ENCODE data around the gene GRIK5. TPM values are rescaled to one million over a fixed set of nuclear protein-coding genes. Genes with fewer than 3 reads are reported as not detected.

GRIK5 gene
- total and polyA plus RNA-seq, 2 donors (not counting 3 experiments of a cell fraction or from before 2014, with no cell fraction given): 0.80 to 2.2 TPM

- FAIRE-seq (no peak), DNase-seq (ENCODE audit: low read depth, low spot score) (no peak)
- no peak overlapping the region for H3K4me2 ChIP-seq (ENCODE audit: insufficient read depth, low read length)
- intact Hi-C loops (cut with micrococcal nuclease): no loop called here
- H3K27me3 ChIP-seq (ENCODE audit: control insufficient read depth in 2 of 2, insufficient read depth in 2 of 2, low read length in 2 of 2): no peaks in the 10 kb centered on the region
- no peaks in the 10 kb centered on the region for H3K36me3 ChIP-seq (ENCODE audit: control insufficient read depth in 2 of 2, extremely low read depth in 1 of 2, insufficient read depth in 2 of 2, low read length in 2 of 2)
- TF ChIP-seq MYC (IDR thresholded peaks at IDR 0.05; ENCODE audit: low read depth, low read length) (no peak), POLR2AphosphoS5 (IDR thresholded peaks at IDR 0.05; ENCODE audit: insufficient read depth, low read depth, low read length) (no peak), FOS (IDR thresholded peaks at IDR 0.05; ENCODE audit: borderline replicate concordance, insufficient read depth, low read length) (no peak), GATA2 (IDR thresholded peaks at IDR 0.05; ENCODE audit: insufficient read depth, insufficient read length, low read depth, low read length) (no peak), JUN (IDR thresholded peaks at IDR 0.05; ENCODE audit: borderline replicate concordance, insufficient read depth, insufficient read length, low read depth) (no peak)
- TF ChIP-seq, protein P1, sequence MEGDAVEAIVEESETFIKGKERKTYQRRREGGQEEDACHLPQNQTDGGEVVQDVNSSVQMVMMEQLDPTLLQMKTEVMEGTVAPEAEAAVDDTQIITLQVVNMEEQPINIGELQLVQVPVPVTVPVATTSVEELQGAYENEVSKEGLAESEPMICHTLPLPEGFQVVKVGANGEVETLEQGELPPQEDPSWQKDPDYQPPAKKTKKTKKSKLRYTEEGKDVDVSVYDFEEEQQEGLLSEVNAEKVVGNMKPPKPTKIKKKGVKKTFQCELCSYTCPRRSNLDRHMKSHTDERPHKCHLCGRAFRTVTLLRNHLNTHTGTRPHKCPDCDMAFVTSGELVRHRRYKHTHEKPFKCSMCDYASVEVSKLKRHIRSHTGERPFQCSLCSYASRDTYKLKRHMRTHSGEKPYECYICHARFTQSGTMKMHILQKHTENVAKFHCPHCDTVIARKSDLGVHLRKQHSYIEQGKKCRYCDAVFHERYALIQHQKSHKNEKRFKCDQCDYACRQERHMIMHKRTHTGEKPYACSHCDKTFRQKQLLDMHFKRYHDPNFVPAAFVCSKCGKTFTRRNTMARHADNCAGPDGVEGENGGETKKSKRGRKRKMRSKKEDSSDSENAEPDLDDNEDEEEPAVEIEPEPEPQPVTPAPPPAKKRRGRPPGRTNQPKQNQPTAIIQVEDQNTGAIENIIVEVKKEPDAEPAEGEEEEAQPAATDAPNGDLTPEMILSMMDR (IDR thresholded peaks at IDR 0.05; ENCODE audit: extremely low read depth in 1 of 2, insufficient read depth in 1 of 2, low read depth in 1 of 2, low read length in 2 of 2): no peak
- TF ChIP-seq, protein P2, sequence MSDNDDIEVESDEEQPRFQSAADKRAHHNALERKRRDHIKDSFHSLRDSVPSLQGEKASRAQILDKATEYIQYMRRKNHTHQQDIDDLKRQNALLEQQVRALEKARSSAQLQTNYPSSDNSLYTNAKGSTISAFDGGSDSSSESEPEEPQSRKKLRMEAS (IDR thresholded peaks at IDR 0.05; ENCODE audit: insufficient read depth, insufficient read length): no peak
- H3K4me3 ChIP-seq (replicated peaks in 1 of 3; ENCODE audit: insufficient read depth in 1 of 3, low read depth in 1 of 3, low read length in 3 of 3): no peak overlapping the region
- H4K20me1 ChIP-seq (replicated peaks; ENCODE audit: control insufficient read depth, extremely low read depth, insufficient read depth, low read length): no peaks in the 10 kb centered on the region
- H3K4me1 ChIP-seq (ENCODE audit: control insufficient read depth, extremely low read depth, insufficient read depth, low read length): no peaks in the 10 kb centered on the region
- dilution Hi-C loops (cut with MboI; ENCODE audit: extremely low pct_ligation_motif_present, low sequenced_read_pairs): no loop called here
- no peaks in the 10 kb centered on the region for H3K79me2 ChIP-seq (ENCODE audit: control insufficient read depth, insufficient read depth, low read length)
- H3K9ac ChIP-seq (replicated peaks; ENCODE audit: extremely low read depth, insufficient read depth, low read length): no peak overlapping the region
- H3K27ac ChIP-seq (ENCODE audit: insufficient read depth, low read depth, low read length): no peak overlapping the region
- POLR2A ChIA-PET: no interaction called here
- BruUV-seq (replicated peaks): no TSS peak
- H3K9me3 ChIP-seq (replicated peaks; ENCODE audit: control insufficient read depth, insufficient read depth, low read length): no peaks in the 10 kb centered on the region
- CTCF ChIA-PET: interaction anchor here (2.3 kb wide), 1 partner anchor 17 kb away, joined by 11 read pairs; no protein-coding TSS in a partner anchor
- no peaks in the 10 kb centered on the region for H3K9me1 ChIP-seq (replicated peaks; ENCODE audit: control insufficient read depth, extremely low read depth, insufficient read depth, low read length)
- H2AFZ ChIP-seq (ENCODE audit: low read depth, low read length): no peak overlapping the region
Measured at GRCh38 chr19:42051166-42052115, 18.6 kb downstream of the GRIK5 start.

Measured in endothelial cell of umbilical vein (primary cell).